Suppressor macrophage treated with lipopolysaccharide for 4 hours (primary cell): ENCODE data around the gene NUDCD2.
"Not testable (repeated sequence)": the region's sequence is repeated elsewhere in the genome, so short reads cannot be mapped to it uniquely, and the experiment has no call there.

ENCODE experiments used
- DNase-seq: peaks from one replicate; pipeline ENCODE4 v3.0.0-alpha.2; 2020

The NUDCD2 gene

DNA sequence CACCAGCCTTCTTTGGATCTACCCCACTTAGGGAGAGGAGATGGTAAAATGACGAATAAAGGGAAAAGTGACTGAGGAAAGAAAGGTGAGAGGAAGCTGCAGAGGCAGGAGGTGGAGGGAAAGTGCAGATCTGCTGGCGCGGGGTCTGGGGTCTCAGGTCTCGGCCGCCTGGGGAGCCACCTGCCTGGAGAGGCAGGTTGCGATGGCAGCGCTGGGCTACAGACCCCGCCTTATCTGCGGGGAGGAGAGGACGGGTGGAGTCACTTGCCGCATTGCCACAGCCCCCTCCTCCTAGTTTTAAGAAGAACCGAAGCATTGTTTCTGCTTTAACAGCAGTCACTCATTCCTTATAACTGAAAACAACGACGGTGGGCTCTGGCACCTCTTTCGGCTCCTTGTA lies 44.2 kb downstream of the NUDCD2 start:
- DNase-seq: not testable (repeated sequence)

DNA sequence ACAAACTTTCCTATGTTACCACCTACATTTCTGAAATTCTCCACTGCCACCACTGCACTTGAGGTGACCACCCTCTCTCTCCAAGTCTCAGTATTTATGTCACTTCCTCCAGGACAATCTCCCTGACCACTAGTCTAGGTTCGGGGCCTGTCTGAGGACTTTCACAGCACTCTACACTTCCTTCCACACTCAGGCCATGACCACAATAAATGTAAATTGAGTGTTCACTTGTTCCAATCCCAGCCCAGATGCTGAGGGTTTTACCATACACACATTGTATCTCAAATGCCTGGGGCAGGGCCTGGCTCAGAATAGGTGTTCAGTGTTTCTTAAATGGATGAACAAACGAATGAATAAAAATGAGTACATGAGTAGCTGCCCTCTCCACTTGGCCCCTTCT lies 49.4 kb downstream of the NUDCD2 start:
- no peak for DNase-seq

DNA sequence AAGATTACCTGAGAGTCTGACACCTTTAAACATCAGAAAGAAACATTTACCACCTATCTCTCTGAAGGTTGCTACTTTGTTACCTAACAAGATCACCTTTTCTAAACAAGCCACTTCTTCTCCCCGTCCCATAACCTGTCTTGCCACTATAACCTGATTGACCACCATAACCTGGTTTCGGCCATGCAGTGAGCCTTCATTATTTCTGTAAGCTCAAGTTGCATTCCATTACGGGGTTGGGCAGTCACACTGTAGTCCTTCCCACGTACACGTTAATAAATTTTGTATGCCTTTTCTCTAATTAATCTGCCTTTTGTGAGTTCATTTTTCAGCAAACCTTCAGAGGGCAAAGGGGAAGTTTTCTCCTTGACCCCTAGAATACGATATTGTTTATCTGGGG lies 50.5 kb downstream of the NUDCD2 start:
- DNase-seq: no peak

DNA sequence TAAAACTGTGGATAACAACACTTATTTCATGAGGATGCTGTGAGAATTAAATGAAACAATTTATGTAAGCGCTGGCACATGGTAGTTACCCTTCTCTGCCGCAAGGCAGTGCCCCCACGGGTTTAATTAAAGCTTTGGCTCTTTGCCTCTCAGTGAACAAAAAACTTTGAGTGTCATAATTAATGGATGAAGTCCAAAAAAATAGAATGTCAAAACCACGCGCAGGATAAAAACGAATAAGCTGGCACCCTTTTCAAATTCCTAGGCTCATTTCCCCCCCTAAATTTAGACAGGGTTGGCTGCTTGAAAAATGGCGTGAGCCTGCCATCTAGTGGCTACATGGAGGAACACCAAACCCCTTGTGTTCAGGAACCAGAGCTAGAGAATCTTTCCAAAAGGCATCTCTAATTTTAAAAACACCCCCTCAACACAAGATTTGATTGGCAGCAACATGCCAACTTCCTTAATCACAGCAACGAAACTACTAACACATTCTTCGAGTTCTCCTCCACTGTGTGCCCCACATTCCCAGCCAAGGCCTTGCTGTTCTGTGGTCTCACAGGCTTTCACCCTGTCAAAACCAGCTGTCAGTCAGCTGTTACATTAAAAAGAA lies 51.5 kb downstream of the NUDCD2 start:
- DNase-seq: peak; percentile 71

DNA sequence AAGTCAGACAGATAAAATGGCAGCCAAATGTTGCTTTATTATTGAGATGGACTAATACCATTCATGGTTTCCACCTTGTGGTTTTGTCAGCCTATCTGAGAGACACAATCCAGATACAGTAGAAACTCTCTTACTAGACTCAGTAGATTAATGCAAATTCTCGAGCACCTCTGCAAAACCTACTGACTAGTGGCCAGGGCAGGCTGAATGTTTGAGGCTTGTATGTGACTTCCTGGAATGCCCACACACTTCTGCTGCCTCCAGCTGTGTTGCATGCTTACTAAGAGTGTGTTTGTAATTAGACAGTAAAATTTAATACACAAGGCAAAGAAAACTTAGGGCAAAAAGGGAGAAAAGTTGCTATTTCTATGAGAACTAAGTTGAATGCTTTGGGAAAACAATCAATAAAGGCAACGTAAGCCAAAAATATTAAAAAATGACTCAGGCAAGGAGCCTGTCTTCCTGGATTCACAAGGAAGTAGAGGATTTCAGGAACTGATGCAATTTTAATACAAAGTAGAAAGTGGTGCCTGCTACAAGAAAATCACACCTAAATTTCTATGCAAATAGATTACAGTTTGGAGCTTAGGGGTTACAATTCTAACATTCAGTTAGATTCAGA lies 52.8 kb downstream of the NUDCD2 start:
- peak; percentile 25 for DNase-seq

DNA sequence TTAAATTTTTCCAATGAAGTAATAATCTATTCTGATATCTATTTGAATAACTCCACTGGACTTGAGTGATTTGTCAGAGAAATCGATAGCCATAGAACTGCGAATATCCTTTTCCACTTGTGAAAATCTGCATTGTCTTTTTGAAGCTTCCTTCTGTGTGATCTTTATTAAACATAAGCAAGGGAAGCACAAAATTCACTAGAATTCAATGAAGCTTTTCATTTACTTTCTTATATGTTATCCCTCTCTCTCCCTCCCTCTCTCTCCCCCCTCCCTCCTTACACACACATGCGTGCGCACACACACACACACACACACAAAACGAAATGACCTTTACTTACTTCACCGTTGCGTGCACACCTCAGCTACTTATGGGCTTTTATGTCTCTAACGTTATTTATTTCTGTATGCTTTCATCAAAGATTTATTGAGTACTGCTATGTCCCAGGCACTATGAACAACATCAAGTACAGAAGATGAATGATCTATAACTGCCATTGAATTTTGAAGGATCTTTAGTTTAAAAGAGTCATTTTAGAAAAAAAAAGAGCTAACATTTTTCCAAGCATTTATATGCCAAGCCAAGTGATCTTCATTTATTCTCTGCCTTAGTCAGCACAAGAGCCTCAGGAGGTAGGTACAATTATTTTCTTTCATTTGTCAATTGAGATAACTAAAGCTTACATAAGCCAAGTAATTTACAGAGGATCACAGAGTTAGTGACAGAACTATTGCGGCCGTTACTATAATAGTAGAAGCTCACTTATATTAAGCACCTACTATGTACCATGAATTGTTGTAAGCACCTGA lies 55.3 kb downstream of the NUDCD2 start:
- DNase-seq: no peak

DNA sequence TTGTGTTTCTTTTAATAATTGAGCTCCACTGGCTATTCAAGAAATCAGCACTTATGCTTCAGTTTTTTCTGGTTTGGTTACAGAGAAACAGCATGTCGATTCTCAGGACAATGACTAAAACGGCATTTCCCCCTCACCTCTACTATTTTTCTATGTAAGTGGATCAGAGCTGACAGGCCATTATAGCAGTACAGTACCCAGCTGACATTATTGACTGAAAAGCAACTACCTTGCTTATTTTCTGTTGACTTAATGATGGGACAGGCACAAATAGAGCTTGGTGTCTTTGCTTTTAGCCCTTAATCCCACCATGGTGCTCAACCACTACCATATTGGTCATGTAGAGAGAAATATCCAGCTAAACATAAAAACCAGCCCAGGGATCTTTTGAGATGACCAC lies 57.9 kb downstream of the NUDCD2 start:
- no peak for DNase-seq

DNA sequence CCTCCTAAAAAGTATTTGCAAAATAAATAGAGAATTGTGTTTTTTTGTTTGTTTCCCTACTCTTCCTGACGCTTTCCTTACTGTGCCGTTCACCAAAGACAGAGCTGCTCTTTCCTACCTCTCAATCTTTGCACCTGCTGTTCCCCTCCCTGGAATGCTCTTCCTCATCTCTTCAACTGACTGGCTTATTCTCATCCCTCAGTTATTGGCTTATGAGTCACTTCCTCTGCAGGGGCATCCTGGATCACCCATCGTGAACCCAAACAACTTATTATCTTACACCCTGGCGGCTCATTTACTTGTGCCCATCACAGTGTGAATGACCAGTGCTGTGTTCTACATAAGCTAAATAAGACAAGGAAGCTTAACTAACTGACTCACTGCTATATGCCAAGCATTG lies 58.6 kb downstream of the NUDCD2 start:
- DNase-seq: no peak

DNA sequence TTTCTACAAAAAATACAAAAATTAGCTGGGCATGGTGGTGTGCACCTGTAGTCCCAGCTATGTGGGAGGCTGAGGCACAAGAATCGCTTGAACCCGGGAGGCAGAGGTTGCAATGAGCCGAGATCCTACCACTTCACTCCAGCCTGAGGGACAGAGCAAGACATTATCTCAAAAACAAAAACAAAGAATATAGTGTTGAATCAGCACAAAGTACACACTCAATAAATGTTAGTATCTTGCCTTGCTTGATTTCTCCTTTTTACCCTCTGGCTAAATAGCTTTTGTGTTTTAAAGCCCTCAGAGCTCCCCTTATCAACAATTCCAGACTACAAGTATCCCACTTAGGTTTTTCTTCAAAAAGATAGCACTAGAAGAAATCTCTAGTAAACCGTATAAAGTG lies 60.0 kb downstream of the NUDCD2 start:
- no peak for DNase-seq

DNA sequence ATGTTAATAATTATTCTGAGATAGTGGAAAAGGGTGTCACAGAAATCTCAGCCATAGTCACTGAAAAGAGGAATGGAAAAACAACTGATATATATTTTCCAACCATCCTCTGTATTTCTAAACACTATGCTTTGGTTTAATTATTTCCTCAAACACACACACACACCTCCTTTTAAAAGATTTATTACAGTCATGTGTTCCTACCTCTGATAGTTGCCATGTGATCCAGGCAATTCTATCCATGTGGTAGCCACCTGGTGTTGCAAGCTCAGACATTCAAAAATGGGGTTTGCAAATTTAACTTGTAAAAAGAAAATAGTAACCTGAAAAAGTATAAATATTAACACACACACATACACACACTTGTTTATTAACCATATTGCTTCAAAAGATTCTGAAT lies 62.5 kb downstream of the NUDCD2 start:
- DNase-seq: no peak

DNA sequence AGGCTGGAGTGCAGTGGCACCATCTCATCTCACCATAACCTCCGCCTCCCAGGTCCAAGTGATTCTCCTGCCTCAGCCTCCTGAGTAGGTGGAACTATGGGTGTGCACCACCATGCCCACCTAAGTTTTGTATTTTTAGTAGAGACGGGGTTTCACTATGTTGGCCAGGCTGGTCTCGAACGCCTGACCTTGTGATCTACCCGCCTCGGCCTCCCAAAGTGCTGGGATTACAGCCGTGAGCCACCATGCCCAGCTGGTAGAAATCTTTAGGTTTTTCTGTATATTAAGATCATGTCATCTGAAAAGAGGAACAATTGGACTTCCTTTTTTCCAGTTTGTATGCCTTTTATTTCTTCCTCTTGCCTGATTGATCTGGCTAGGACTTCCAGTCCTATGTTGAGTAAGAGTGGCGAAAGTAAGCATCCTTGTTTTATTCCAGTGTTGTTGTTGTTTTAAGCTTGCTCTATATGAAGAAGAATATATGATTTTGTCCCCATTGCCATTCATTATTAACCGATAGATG lies 63.0 kb downstream of the NUDCD2 start:
- DNase-seq: peak; percentile 48
